Spleen (tissue), 7 donors: ENCODE results near the gene FAM120A.

ENCODE experiments used
- CTCF ChIP-seq, 11 experiments: fragments of 200-600 bp in 7 of 11; fragments of 450-650 bp in 4 of 11; sonication (generic) in 4 of 11; IDR thresholded peaks in 8 of 11; conservative IDR thresholded peaks in 3 of 11; 1 replicate in 7 of 11; 2 replicates in 4 of 11; pipeline versions ENCODE4 v1.4.0 to v1.8.0; 2016 to 2021; ENCODE audit warnings: antibody characterized with exemption in 11 of 11, inconsistent platforms in 4 of 11, mild to moderate bottlenecking in 1 of 11
- POLR2AphosphoS5 ChIP-seq, 3 donors: sonication (generic); formaldehyde crosslinking; IDR thresholded peaks; one replicate each; pipeline ENCODE4 v1.5.1; 2017; ENCODE audit warnings: antibody characterized with exemption in 3 of 3
- donor health status: DM: no; HTN: no; CAD: no; lungs with moderate emphysema.
- donor health status: DM: no; HTN: no; CAD: no.
- donor health status: DM: no; HTN: no; CAD: no.

- no peak for TF ChIP-seq CTCF (IDR thresholded peaks at IDR 0.05 in 8 of 11, conservative IDR thresholded peaks at IDR 0.05 in 3 of 11)
- no peak for TF ChIP-seq POLR2AphosphoS5 (IDR thresholded peaks at IDR 0.05)
Measured at GRCh38 chr9:93517331-93517730, 65.8 kb downstream of the FAM120A start.
